Activated gamma-delta T cell treated with anti-CD3 and anti-CD28 coated beads, Interleukin-2, amount 50 U/mL, for 16 hours (primary cell): Measurements from ENCODE around the gene PSD2.

Source experiments
- DNase-seq: peaks from one replicate; pipeline ENCODE4 v3.0.0-alpha.2; 2020; ENCODE audit warnings: low read depth

The PSD2 gene

GRCh38 chr5:139811274-139811607 lies 15.6 kb downstream of the PSD2 start:
- no peak for DNase-seq

GRCh38 chr5:139812323-139812722 lies 16.7 kb downstream of the PSD2 start:
- DNase-seq: no peak

- no peak for DNase-seq
Observed at GRCh38 chr5:139812836-139813805, 17.5 kb downstream of the PSD2 start.

GRCh38 chr5:139814191-139814601 lies 18.6 kb downstream of the PSD2 start:
- no peak for DNase-seq

GRCh38 chr5:139814704-139815280 lies 19.2 kb downstream of the PSD2 start:
- no peak for DNase-seq

- DNase-seq: no peak
Observed at GRCh38 chr5:139816566-139816965, 21.0 kb downstream of the PSD2 start.

GRCh38 chr5:139817362-139817761 lies 21.8 kb downstream of the PSD2 start:
- no peak for DNase-seq

GRCh38 chr5:139817970-139818369 lies 22.4 kb downstream of the PSD2 start:
- no peak for DNase-seq

- DNase-seq: no peak
Observed at GRCh38 chr5:139820130-139820529, 24.5 kb downstream of the PSD2 start.

GRCh38 chr5:139820606-139821005 lies 25.0 kb downstream of the PSD2 start:
- no peak for DNase-seq

GRCh38 chr5:139821806-139822552 lies 26.4 kb downstream of the PSD2 start:
- DNase-seq: no peak

- DNase-seq: no peak
Observed at GRCh38 chr5:139822553-139823425, 27.2 kb downstream of the PSD2 start.

GRCh38 chr5:139823757-139824355 lies 28.2 kb downstream of the PSD2 start:
- DNase-seq: no peak

- DNase-seq: no peak
Observed at GRCh38 chr5:139825690-139826089, 30.1 kb downstream of the PSD2 start.

- no peak for DNase-seq
Observed at GRCh38 chr5:139828207-139828895, 32.7 kb downstream of the PSD2 start.

GRCh38 chr5:139829471-139829870 lies 33.9 kb downstream of the PSD2 start:
- no peak for DNase-seq

- no peak for DNase-seq
Observed at GRCh38 chr5:139831624-139832023, 36.0 kb downstream of the PSD2 start.

GRCh38 chr5:139833525-139833924 lies 37.9 kb downstream of the PSD2 start:
- no peak for DNase-seq

- DNase-seq: no peak
Observed at GRCh38 chr5:139835656-139836055, 40.0 kb downstream of the PSD2 start.

- DNase-seq: no peak
Observed at GRCh38 chr5:139836469-139837208, 41.0 kb downstream of the PSD2 start.
